ENCODE results near the gene EPHA7.
A peak's percentile ranks its signal among the peaks of the same experiment; 100 is the strongest.

- no peak for TF ChIP-seq ZEB2 (tag by site-specific recombination; IDR thresholded peaks at IDR 0.05)
- TF ChIP-seq CTCF (tag by site-specific recombination; IDR thresholded peaks at IDR 0.05) = no peak
- no peak for TF ChIP-seq ZNF488 (tag by site-specific recombination; IDR thresholded peaks at IDR 0.05)
- TF ChIP-seq PRDM6 (tag by site-specific recombination; IDR thresholded peaks at IDR 0.05) = peak; percentile 93
- no peak for TF ChIP-seq ZNF639 (tag by site-specific recombination; IDR thresholded peaks at IDR 0.05)
- peak; percentile 78 for TF ChIP-seq IKZF3 (tag by site-specific recombination; IDR thresholded peaks at IDR 0.05)
- no peak for TF ChIP-seq ZBTB26 (tag by site-specific recombination; optimal IDR thresholded peaks at IDR 0.05)
- no peak for TF ChIP-seq KLF17 (tag by site-specific recombination; IDR thresholded peaks at IDR 0.05)
- no peak for TF ChIP-seq KLF8 (tag by site-specific recombination; IDR thresholded peaks at IDR 0.05)
- no peak for TF ChIP-seq ZNF280D (tag by site-specific recombination; IDR thresholded peaks at IDR 0.05)
- TF ChIP-seq YY1 (tag by site-specific recombination; IDR thresholded peaks at IDR 0.05) = no peak
- no peak for TF ChIP-seq SETDB1 (IDR thresholded peaks at IDR 0.05; ENCODE audit: insufficient read length, low read length)
- no peak for TF ChIP-seq ZNF341 (tag by site-specific recombination; IDR thresholded peaks at IDR 0.05; ENCODE audit: low read depth)
These were observed 24.9 kb downstream of the EPHA7 start for GRCh38 chr6:93394471-93394870.
